Stimulated activated CD4-positive, alpha-beta T cell treated with anti-CD3 and anti-CD28 coated beads, TNF-alpha, amount 100 ng/mL, for 24 hours (primary cell): ENCODE results near the gene CA9.

Experiments
- DNase-seq, 3 experiments: peaks; one replicate each; pipeline ENCODE4 v3.0.0-alpha.2; 2020; ENCODE audit warnings: low read depth in 3 of 3

The CA9 gene

DNA sequence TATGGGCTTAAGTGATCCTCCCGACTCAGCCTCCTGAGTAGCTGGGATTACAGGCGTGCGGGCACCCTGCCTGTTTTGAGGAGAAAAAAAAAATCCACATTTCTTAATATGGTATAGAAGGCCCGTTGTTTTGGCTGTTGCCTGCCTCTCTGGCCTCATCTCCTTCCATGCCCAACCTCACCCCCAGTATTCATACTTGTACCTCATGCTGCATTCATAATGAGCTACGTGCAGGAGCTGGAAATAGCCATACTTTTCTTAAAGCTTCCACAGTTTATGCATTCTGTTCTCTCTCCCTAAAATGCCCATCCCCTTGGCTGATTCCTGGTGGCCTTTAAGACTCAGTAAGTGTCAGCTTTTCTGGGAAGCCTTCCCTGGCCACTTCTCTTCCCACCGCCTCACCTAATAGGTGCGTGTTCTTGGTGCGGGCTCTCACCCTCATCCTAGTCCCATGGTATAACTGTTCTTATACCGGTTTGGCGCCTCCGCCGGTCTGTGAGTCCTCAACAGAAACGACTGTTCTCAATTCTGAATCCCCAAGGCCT, 18.1 kb downstream of the CA9 start:
- DNase-seq, result no peak

DNA sequence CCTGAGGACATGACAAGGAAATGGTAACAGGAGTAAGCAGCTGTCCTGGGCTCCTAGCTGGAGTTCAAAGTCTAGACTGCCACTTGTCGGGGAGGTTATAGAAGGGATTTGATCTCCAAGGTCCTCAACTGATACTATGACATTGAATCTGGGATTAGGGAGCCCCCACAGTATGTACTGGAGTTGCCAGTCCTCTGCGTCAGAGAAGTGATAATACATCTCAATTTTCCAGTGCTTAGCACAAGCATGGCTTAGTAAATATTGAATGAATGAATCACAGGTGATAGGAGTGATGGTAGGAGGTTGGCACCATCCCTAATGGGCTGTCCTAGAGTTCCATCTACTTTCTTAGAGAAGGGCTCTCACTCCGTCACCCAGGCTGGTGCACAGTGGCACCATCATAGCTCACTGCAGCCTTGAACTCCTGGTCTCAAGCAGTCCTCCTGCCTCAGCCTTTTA, 22.2 kb downstream of the CA9 start:
- DNase-seq, result no peak

DNA sequence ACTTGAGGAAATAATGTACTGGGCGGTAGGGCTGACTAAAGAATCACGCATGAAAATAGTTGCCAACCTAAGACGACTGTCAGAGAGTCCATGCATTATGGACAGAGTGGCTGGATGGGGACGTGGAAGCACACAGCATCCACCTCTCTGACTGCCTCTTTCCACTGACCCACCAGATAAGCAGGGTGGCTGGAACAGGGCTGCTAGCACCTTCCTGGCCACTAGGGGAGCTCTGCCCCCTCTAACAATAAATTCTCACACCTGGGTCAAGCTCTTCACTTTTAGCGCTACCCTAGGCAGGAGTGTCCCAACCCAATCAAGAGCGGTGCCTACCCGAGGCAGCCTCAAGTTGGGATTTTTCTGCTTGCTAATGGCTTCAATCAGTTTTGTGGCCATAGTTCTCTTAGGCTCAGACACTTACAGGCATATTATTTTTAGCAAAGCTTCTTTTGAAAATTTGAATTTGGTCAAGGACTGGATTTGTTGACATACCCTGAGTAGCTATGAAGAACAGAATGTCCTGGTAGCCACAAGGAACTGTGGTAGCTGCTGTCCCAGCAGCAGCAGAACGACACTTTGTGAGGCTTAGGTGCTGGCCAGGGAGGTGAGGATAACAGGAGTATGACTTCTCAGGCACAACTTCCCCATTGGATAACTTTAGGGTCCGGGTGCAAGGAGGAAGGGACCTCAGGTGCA, 22.9 kb downstream of the CA9 start:
- DNase-seq, result peak in 1 of 3 experiments; percentile 42

GRCh38 chr9:35697486-35697885, 23.8 kb downstream of the CA9 start:
- no peak for DNase-seq

DNA sequence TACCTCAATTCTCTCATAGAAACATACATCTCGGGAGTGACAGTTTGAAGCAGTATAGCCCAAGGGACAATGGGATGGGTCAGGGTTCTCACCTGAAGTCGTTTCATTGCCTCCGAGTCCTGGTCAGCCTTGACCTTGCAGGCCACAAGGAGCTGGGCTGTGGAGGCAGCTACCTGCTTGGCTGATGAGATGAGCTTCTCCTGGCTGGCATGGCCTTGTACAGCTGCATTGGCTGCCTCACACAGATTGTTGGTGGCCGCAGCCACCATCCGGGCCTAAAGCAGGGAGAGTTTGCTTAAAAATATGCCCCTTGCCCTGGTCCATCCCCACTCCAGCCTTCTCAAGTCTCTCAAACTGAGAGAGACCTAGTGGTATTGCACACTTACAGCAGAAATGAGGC, 24.5 kb downstream of the CA9 start:
- no peak for DNase-seq

GRCh38 chr9:35700031-35700430, 26.3 kb downstream of the CA9 start:
- DNase-seq, result no peak

- no peak for DNase-seq
These were observed 27.2 kb downstream of the CA9 start for GRCh38 chr9:35700942-35701341.

GRCh38 chr9:35702696-35703095, 29.0 kb downstream of the CA9 start:
- no peak for DNase-seq

DNA sequence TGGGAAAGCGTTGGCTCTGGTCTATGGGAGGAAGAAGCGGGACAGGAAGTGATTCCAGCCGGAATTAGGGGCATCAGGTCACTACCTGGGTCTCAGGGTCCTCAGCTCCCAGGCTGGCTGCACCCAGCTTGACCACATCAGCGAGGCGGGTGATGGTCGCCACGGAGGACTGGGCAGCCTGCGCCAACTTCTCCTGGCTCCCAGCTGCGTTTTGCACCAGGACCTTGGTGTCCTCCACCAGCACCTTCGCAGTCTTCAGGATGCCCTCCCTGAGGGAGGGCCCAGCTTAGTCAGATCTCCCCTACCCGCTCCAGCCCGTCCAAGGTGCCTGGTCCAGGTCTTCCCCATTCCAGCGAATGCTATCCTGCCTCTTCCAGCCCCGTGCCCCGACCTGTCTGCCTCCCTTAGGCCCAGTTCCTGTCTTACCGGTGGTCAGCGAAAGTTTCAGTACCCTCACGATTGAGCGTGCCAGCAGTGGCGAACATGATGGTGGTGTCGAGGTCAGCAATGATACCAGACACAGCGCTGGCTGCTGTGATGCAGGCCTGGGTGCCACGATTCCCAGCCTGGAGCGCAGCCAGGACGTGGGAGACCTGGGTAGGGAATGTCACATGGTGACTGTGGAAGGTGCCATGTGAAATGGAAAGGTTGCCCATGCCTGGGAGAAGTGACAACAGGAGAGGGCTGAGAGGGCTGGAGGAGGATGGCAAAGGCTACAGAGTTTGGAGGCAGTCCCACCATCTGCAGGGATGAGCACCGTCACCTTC, 30.4 kb downstream of the CA9 start:
- DNase-seq, result no peak

DNA sequence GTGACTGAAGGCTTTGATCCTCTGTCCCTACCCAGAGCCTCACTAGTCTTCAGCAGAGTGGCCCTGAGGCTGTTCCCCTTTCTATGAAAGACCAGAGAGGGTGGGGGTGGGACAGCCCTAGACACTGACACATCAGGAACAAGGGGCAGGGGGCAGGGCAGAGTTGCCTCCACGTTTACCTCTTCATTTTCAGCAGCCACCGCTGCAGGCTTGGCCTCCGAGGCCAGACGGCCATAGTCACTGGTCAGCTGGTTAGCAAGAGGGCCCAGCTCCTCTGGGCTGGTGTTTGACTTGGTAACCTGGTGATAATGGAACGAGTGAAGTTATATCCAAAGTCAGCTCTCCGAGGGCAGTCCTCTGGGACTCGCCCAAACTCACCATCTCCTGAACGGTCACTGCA, 31.6 kb downstream of the CA9 start:
- no peak for DNase-seq

DNA sequence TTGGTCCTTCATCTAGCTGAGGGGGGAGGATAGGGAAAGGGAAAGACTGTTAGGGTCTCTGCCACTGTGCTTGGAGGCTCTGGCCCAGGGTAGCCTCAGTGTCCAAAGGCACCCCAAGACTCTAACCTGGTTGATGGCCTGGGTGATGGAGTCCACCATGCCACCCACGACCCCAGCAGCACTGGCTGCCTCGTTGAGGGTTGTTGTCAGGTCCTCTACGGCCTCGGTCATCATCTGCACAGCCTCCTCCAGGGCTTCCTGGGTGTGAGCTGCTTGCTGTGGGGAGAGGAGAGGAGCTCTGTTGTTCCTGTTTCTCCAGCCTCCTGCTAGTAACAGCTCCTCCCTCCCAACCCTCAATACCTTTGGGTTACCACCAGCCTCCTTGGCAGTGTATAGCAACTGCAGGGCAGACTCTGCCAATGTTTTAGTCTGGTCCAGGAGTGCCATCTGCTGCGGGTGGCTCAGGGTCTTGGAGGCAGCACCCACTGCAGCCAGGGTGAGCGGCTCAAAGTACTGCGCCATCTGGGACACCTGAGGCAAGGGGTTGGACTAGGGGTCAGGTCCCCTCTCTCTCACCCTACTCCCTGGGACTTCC, 32.2 kb downstream of the CA9 start:
- DNase-seq, result no peak

GRCh38 chr9:35706951-35707350, 33.2 kb downstream of the CA9 start:
- no peak for DNase-seq

DNA sequence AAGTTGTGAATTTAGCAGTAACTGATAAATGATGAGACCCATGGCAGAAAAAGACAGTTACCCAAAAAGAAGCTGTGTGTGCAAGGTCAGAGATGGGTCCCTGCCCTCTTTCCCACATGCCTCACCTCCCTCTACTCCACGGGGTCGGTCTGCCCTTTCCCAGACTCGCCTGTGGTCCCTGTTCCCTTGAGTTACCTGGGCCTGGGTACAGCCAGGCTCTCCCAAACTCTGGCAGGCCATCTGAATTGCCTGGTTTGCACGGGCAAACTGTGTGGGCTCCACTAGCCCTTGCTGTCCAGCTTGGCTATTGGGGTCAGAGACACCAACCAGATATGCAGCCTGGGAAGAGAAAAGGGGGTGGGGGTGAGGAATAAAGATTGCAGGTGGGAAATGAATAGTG, 34.4 kb downstream of the CA9 start:
- no peak for DNase-seq

DNA sequence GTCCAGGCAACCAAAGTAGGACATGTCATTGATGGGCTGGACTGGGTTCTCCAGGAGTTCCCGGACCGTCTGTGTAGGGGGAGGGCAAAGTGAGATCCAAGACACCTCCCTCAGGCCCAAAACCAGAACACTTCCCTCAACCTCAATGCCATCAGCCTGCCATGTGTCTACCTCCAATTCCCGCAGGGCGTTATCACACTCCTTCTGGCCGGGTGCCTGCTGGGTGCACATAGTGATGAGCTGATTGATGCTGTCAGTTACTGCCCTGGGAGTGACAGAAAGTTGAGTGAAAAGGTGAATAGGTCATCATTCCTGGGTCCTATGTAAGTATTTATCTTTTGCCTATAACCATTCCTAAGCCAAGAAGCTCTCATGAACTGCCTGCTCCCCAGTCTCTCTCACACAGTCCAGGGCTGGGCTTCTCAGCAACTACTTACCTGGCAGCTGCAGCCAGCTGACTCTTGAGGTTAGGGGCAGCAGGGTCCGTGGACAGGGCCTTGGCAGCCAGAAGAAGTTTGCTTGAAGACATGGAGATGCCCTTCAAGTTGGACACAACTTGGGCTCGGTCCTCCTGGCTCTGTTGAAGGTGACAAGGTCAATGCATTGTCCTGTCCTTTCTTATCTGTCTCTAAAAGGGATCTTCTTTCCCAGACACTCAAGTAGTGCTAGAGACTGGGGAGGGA, 37.2 kb downstream of the CA9 start:
- no peak for DNase-seq

DNA sequence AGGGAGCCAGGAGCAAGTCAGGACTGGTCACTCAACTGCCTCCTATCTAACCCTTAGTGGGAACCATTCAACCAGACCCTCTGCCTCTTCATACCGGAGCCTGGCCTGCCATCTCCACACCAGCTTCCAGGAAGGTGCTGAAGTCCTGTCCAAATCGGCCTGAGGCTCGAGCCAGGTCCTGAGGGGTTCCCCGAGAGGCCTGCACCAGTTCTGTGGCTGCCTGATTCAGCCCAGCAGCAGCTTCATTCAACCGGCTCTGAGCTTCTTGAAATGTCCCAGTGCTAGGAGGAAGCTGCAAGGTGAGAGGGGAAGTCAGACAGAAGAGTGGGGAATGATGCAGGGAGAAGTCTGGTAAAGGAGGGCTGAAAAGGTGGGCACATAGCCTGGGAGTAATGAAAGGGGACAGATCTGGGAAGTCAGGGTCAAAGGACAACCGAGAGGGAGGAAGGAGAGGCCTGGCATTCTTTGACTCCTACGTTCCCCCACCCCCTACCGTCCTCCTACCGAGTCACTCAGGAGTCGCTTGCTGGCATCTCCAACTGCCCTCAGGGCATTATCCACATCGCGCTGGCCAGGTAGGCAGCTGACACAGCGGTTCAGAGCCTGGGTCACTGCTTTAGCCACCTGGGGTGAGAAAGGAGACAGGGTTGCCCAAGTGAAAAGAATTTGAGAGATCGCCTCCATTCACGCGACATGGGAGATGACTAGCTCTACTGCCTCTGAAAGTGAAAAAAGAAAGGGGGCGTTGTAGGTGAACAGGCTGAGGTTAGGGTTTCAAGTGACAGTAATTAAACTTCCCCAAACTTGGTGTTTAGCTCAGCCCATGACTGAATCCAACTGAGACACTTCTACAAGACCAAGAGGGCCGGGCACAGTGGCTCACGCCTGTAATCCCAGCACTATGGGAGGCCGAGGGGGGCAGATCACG, 38.0 kb downstream of the CA9 start:
- no peak for DNase-seq

DNA sequence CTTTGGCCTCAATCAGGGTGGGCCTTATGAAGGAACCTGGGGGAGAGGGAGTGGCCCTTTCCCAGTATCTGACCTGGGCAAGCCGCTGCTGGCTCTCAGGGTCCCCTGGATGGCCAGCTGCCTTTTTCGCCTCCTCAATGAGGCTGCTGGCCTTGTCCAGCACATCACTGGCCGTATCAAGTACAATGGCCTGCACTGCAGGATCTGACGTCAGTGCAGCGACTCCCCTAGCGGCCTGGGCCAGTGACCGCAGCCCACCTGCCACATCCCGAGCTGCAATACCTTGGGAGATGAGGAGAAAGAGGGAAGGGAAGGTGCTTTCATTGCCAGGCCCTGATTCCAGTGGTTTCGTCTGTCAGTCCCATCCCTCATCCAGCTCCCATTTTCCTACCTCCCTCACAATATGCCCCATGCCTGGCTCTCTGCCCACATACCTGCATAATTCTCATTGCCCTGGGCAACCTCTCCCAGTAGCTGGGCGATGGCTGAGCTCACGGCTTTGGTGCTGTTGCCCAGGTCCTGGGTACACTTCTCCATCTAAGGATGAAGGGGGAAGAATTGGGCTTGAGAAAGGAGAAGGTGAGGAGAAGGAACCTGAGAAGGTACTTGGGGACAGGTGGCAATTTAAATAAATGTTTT, 39.2 kb downstream of the CA9 start:
- DNase-seq, result no peak

- no peak for DNase-seq
These were observed 39.9 kb downstream of the CA9 start for GRCh38 chr9:35713578-35713977.

GRCh38 chr9:35714123-35714522, 40.4 kb downstream of the CA9 start:
- no peak for DNase-seq

GRCh38 chr9:35714579-35715252, 41.0 kb downstream of the CA9 start:
- DNase-seq, result no peak

GRCh38 chr9:35716230-35716629, 42.5 kb downstream of the CA9 start:
- no peak for DNase-seq
